ENCODE measurements around the gene MAGEA8. TPM values are rescaled to one million over a fixed set of nuclear protein-coding genes. Genes with fewer than 3 reads are reported as not detected.

MAGEA8 gene
- total RNA-seq, 1 experiment from 2014 or later, result not detected

Other genes with a start within 250 kb of the MAGEA8 start
- 18.4 and 23.6 TPM in 2 replicates for gene TMEM185A, start 249.4 kb upstream of the MAGEA8 start, total RNA-seq (2021)
- not detected in 2 replicates for gene MAGEA11, start 169.1 kb upstream of the MAGEA8 start, total RNA-seq (2021)
- 1.2 and 1.4 TPM in 2 replicates for gene HSFX1, start 107.1 kb upstream of the MAGEA8 start, total RNA-seq (2021)
- gene MAGEA9, start 99.3 kb upstream of the MAGEA8 start, total RNA-seq (2021), result not detected in 2 replicates
- gene HSFX4, start 48.4 kb downstream of the MAGEA8 start, total RNA-seq (2021), result not detected in 2 replicates
- gene EOLA2, start 57.3 kb downstream of the MAGEA8 start, total RNA-seq (2021), result 27.8 and 33.8 TPM in 2 replicates